GM21717 (cell line): Measurements from ENCODE around the gene GAD2.
A peak's percentile ranks its signal among the peaks of the same experiment; 100 is the strongest.
"Not testable (repeated sequence)": the region's sequence is repeated elsewhere in the genome, so short reads cannot be mapped to it uniquely, and the experiment has no call there.

ENCODE experiments used
- ATAC-seq: cut with Tn5 transposase; IDR thresholded peaks from one replicate; pipeline ENCODE4 v1.9.1; 2021; ENCODE audit warnings: mild to moderate bottlenecking, moderate library complexity; ENCODE audit not compliant: unreplicated experiment

GAD2 gene

GRCh38 chr10:26314265-26315013 is 97.9 kb downstream of the GAD2 start:
- ATAC-seq = no peak

- ATAC-seq = no peak
Measured at GRCh38 chr10:26318672-26319071, 102.1 kb downstream of the GAD2 start.

DNA sequence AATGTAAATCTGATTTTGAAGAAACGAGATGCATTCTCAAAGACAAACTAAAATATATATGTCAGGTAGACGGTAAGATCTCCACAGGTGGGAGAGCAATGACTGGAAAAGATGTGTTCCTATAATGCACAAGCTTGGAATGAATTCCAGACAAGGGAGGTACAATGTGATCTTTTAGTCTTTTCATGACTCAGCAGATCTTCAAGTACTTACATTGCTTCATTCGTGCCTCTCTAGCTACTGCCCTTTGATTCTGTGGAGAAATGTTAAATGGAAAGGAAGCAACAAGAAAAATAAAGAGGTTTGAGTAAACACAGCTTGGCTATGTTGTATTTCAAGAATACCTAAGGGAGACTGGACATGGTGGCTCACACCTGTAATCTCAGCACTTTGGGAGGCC is 106.6 kb downstream of the GAD2 start:
- ATAC-seq = no peak

- ATAC-seq = no peak
Measured at GRCh38 chr10:26326851-26327250, 110.3 kb downstream of the GAD2 start.

- no peak for ATAC-seq
Measured at GRCh38 chr10:26327811-26328210, 111.2 kb downstream of the GAD2 start.

DNA sequence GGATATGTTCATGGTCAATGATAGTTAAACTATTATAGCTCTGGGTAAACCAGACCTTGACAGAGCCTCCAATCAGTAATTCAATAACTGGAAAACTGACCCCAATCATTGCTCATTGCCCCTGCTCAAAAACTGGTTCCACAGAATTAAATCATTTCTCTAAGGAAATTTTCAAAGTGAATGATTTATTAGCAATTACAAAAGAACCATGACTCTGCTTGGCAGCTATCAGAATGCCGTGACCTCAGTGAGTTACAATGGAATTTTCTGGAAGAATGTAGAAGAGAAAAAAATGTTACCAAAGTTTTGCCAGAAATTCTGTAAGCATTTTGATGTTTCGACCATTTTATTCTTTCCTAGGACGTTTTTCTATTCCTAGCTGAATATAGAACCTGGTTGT is 114.8 kb downstream of the GAD2 start:
- ATAC-seq = no peak

DNA sequence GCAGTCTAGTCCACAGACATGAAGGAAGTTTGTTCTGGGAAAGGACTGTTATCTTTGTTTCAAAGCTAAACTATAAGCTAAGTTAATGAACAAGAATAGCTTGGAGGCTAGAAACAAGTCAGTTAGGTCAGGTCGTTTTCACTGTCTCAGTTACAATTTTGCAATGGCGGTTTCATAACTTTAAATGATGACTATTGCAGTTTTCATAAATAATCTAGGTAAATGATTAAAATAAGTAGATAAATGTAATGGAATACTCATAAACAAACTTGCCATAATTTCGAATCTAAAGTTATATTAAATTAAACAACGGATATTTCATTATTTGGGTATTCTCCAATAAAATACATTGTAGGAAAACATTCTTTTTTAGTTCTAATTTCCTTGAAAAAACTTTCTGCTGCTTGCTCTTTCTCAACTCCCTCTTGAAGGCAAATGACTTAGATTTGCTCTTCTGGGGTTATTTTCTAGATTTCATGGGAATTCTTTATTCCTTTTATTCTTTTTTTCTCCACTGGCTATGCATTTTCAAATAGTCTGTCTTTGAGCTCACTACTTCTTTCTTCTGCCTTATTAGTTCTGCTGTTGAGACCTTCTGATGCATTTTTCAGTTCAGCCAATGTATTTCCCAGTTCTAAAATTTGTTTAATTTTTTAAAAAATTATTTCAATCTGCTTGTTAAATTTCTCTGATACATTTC is 117.8 kb downstream of the GAD2 start:
- ATAC-seq = no peak

- peak; percentile 85 for ATAC-seq
Measured at GRCh38 chr10:26334932-26335573, 118.5 kb downstream of the GAD2 start.

- peak; percentile 65 for ATAC-seq
Measured at GRCh38 chr10:26335574-26336093, 119.1 kb downstream of the GAD2 start.

GRCh38 chr10:26336979-26337378 is 120.4 kb downstream of the GAD2 start:
- ATAC-seq = no peak

GRCh38 chr10:26341701-26342100 is 125.1 kb downstream of the GAD2 start:
- no peak for ATAC-seq

- not testable (repeated sequence) for ATAC-seq
Measured at GRCh38 chr10:26348821-26349417, 132.3 kb downstream of the GAD2 start.
